ENCODE data around the gene RABGAP1L.
"Not testable (repeated sequence)": the region's sequence is repeated elsewhere in the genome, so short reads cannot be mapped to it uniquely, and the experiment has no call there.

Gene RABGAP1L

DNA sequence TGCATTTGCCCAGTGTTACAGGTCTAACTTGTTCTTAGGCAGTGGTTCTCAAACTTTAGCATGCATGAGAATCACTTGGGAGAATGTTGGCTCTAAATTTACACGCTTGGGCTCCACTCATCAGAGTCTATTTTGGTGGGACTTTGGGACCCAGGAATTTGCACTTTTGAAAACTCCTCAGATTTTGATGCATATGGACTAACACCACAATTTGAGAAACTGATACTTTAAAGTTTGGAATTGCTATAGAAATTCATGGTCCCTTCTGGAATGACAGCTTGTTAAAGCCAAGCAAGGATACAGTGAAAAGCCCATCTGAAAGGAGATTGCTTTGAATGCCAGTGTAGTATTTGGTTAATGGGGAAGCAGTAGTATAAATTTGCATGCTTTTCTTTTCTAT, 320.0 kb downstream of the RABGAP1L start:
- no peak for DNase-seq (ENCODE audit: low read depth in 2 of 2)
- no peak for TF ChIP-seq CTCF (IDR thresholded peaks at IDR 0.05; ENCODE audit: low read depth, low read length)

GRCh38 chr1:174480324-174480723, 321.0 kb downstream of the RABGAP1L start:
- no peak for DNase-seq (ENCODE audit: low read depth in 2 of 2)
- no peak overlapping the region for H3K4me3 ChIP-seq (replicated peaks in 1 of 2; ENCODE audit: low read depth in 2 of 2, low read length in 2 of 2)
- no peak for TF ChIP-seq CTCF (IDR thresholded peaks at IDR 0.05; ENCODE audit: low read depth, low read length)

More for the DNA sequence above, 320.0 kb downstream of the RABGAP1L start:
- no peak overlapping the region for H3K4me3 ChIP-seq (replicated peaks in 1 of 2; ENCODE audit: low read depth in 2 of 2, low read length in 2 of 2)

GRCh38 chr1:174491606-174492005, 332.3 kb downstream of the RABGAP1L start:
- no peak for DNase-seq (ENCODE audit: low read depth in 2 of 2)
- no peak for TF ChIP-seq CTCF (IDR thresholded peaks at IDR 0.05; ENCODE audit: low read depth, low read length)
- H3K4me3 ChIP-seq (replicated peaks in 1 of 2; ENCODE audit: low read depth in 2 of 2, low read length in 2 of 2) = no peak overlapping the region

- TF ChIP-seq CTCF (IDR thresholded peaks at IDR 0.05; ENCODE audit: low read depth, low read length) = no peak
- no peak for DNase-seq (ENCODE audit: low read depth in 2 of 2)
- H3K4me3 ChIP-seq (replicated peaks in 1 of 2; ENCODE audit: low read depth in 2 of 2, low read length in 2 of 2) = no peak overlapping the region
These were observed 338.2 kb downstream of the RABGAP1L start for GRCh38 chr1:174497478-174497877.

DNA sequence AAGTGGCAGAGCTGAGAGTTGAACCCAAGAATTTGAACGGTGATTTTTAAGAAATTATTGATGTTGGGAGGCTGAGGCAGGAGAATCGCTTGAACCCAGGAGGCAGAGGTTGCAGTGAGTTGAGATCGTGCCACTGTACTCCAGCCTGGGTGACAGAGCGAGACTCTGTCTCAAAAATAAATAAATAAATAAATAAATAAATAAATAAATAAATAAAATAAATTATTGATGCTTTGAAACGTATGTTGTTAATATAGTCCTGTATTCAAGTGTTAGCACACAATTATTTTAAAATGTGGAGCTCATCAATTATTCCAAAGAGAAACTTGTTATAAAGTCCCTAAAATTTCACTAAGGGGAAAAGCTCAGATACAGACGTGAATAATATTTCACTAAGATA, 357.4 kb downstream of the RABGAP1L start:
- H3K4me3 ChIP-seq (replicated peaks in 1 of 2; ENCODE audit: low read depth in 2 of 2, low read length in 2 of 2); DNase-seq (ENCODE audit: low read depth in 2 of 2): not testable (repeated sequence)

DNA sequence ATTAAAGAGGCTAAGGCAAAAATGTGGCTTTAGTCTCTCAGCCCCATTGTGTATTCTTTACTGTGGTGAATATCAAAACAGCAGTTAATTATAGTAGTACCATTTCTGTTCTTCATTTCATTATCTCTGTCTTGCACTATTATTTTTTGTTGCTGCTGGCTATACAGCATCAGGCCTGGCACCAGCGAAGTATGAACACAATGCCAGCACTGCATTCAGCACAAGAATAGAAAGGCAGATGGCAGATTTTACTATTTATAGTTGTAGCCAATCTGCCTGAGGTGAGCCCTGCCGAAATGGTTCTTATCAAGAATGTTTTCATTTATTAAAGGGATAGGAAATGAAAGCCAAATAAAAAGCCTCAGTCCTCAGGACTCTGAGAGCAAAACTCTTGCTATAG, 360.5 kb downstream of the RABGAP1L start:
- TF ChIP-seq CTCF (IDR thresholded peaks at IDR 0.05; ENCODE audit: low read depth, low read length) = no peak
- H3K4me3 ChIP-seq (replicated peaks in 1 of 2; ENCODE audit: low read depth in 2 of 2, low read length in 2 of 2) = no peak overlapping the region
- DNase-seq (ENCODE audit: low read depth in 2 of 2) = no peak

DNA sequence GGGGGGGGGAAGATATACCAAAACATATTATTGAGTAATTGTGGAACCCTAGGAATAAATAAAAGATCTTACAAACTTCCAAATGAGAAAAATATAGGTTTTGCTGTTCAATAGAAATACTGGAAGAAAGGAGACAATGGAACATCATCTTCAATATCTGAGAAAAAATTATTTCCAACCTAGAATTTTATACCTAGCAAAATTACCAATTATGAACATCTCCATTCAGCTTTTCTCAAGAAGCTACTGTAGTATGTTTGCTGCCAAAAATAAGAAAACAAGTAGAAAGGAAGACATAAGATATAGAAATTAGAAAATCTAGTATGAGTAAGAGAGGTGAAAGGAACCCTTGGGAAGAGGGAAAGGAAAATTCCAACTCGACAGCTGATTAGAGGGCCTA, 372.4 kb downstream of the RABGAP1L start:
- H3K4me3 ChIP-seq (replicated peaks in 1 of 2; ENCODE audit: low read depth in 2 of 2, low read length in 2 of 2) = no peak overlapping the region
- no peak for DNase-seq (ENCODE audit: low read depth in 2 of 2)
- no peak for TF ChIP-seq CTCF (IDR thresholded peaks at IDR 0.05; ENCODE audit: low read depth, low read length)
